ACC112 (cell line): ENCODE measurements around the gene TIE1.

Experiments used
- H2AFZ ChIP-seq: fragments of 200-600 bp; sonication (generic); one replicate; pipeline ENCODE4 v1.6.0; 2017; ENCODE audit warnings: antibody characterized with exemption, low read length; ENCODE audit not compliant: unreplicated experiment
- H3K27ac ChIP-seq: fragments of 200-600 bp; sonication (generic); 2 replicates; pipeline ENCODE4 v1.5.1; 2014; ENCODE audit warnings: low read depth, mild to moderate bottlenecking, antibody characterized with exemption, low read length, moderate library complexity
- H3K27me3 ChIP-seq: fragments of 200-600 bp; sonication (generic); 2 replicates; pipeline ENCODE4 v1.6.1; 2014; ENCODE audit warnings: mild to moderate bottlenecking, antibody characterized with exemption, low read length, moderate library complexity, mixed read lengths; ENCODE audit not compliant: insufficient read depth
- H3K36me3 ChIP-seq: fragments of 200-600 bp; sonication (generic); 2 replicates; pipeline ENCODE4 v1.6.1; 2016; ENCODE audit warnings: mild to moderate bottlenecking, antibody characterized with exemption, low read length, moderate library complexity, mixed read lengths; ENCODE audit not compliant: insufficient read depth
- H3K4me1 ChIP-seq: fragments of 200-600 bp; sonication (generic); one replicate; pipeline ENCODE4 v1.6.1; 2016; ENCODE audit warnings: low read length, mixed read lengths; ENCODE audit not compliant: insufficient read depth, unreplicated experiment, control insufficient read depth
- H3K4me3 ChIP-seq: fragments of 200-600 bp; sonication (generic); 2 replicates; pipeline ENCODE4 v1.5.1; 2014; ENCODE audit warnings: mild to moderate bottlenecking, low read depth, low read length
- H3K79me2 ChIP-seq: fragments of 200-600 bp; sonication (generic); one replicate; pipeline ENCODE4 v1.6.0; 2016; ENCODE audit warnings: low read length; ENCODE audit not compliant: control insufficient read depth, unreplicated experiment, insufficient read depth

TIE1 gene

DNA sequence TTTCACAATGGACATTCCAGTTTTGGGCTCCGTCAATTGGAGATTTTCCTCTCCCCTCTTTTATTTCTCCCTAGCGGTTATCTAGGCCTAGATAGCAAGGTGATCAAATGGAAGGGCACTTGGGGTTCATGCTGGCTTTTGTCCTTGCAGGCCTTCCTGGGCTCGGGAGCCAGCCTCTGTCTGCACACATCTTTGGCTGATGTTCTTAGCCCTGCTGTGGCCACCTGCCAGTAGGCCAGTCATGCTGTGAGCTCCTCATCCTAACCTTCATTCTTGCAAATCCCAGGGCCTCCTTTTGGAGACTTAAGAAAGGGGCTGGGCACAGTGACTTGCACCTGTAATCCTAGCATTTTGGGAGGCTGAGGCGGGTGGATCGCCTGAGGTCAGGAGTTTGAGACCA lies 13.5 kb downstream of the TIE1 start:
- Histone ChIP-seq H2AFZ (no peak overlapping the region), H3K4me3 (no peak overlapping the region), H3K27me3 (no peaks in the 10 kb centered on the region), H3K79me2 (no peaks in the 10 kb centered on the region), H3K4me1 (no peaks in the 10 kb centered on the region), H3K36me3 (no peaks in the 10 kb centered on the region), H3K27ac (no peak overlapping the region)

- no peaks in the 10 kb centered on the region for H3K36me3 ChIP-seq
- no peaks in the 10 kb centered on the region for H3K27me3 ChIP-seq
- H2AFZ ChIP-seq, result no peak overlapping the region
- no peaks in the 10 kb centered on the region for H3K79me2 ChIP-seq
- H3K27ac ChIP-seq, result no peak overlapping the region
- H3K4me3 ChIP-seq, result no peak overlapping the region
- H3K4me1 ChIP-seq, result no peaks in the 10 kb centered on the region
These were observed 14.7 kb downstream of the TIE1 start for GRCh38 chr1:43315481-43315880.

DNA sequence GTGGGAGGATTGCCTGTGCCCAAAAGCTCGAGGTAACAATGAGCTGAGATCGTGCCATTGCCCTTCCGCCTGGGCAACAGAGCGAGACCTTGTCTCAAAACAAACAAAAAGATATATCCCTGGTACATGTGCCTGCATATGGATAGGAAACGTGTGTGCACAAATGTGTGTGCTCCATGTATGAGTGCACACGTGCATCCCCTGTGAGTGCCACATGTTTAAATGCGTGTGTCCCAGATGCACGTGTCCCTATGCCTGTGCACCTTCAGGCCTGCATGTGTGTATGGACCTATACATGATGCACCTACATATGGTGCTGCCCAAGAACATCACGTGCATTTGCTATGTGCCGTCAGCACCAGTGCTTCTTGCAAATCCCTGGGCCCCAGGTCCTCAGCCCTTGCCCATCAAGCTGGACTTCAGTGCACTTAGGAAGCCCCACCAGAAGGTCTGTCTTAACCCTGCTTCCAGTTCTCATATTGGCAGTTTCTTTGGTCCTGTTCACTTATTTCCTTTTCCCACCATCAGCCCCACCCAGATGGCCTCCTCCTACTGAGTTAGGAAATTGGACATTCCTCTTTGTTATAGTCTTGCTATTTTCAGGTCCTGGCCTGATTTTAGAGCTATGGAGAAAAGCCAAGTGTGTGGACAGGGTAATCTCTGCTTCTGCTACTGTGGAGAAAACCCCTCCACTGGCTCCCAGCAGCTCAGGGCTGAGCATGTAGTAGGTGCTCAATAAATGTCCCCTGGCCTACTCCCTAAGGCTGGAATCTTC lies 15.4 kb downstream of the TIE1 start:
- no peak overlapping the region for H3K4me3 ChIP-seq
- no peak overlapping the region for H3K27ac ChIP-seq
- no peaks in the 10 kb centered on the region for H3K36me3 ChIP-seq
- H3K27me3 ChIP-seq, result no peaks in the 10 kb centered on the region
- no peaks in the 10 kb centered on the region for H3K79me2 ChIP-seq
- H2AFZ ChIP-seq, result no peak overlapping the region
- H3K4me1 ChIP-seq, result no peaks in the 10 kb centered on the region

DNA sequence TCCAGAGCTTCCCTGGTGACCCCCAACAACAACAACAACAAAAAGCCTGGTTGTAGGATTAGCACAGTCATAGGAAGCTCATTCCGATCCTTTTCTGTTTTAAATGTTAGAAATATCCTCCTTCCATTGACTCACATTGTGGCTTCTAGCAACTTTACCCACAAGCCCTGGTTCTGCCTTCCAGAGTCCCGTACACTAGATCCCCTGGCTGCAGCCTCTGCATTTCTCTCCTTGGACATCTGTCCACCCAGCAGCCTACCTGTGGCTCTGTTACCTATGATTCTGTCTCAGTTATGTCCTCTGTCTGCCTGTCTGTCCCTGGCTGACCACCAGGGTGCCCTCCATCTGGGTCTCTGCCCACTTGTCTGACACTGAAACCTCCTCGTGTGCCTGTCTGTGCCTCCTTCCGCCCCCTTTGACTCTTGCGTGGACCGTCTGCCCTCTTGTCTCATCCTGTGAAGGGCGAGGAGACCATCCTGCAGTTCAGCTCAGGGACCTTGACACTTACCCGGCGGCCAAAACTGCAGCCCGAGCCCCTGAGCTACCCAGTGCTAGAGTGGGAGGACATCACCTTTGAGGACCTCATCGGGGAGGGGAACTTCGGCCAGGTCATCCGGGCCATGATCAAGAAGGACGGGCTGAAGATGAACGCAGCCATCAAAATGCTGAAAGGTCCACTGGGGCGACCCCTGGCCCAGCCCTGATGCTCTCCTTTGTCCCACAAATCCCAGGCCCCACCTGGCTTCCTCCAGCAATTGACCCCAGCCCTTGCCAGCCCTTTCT lies 16.1 kb downstream of the TIE1 start:
- H3K27ac ChIP-seq, result no peak overlapping the region
- no peaks in the 10 kb centered on the region for H3K27me3 ChIP-seq
- H2AFZ ChIP-seq, result no peak overlapping the region
- H3K36me3 ChIP-seq, result no peaks in the 10 kb centered on the region
- H3K4me3 ChIP-seq, result no peak overlapping the region
- H3K4me1 ChIP-seq, result no peaks in the 10 kb centered on the region
- no peaks in the 10 kb centered on the region for H3K79me2 ChIP-seq

- Histone ChIP-seq H2AFZ (no peak overlapping the region), H3K4me3 (no peak overlapping the region), H3K36me3 (no peaks in the 10 kb centered on the region), H3K4me1 (no peaks in the 10 kb centered on the region), H3K27me3 (no peaks in the 10 kb centered on the region), H3K79me2 (no peaks in the 10 kb centered on the region), H3K27ac (no peak overlapping the region)
These were observed 17.2 kb downstream of the TIE1 start for GRCh38 chr1:43317817-43318471.

DNA sequence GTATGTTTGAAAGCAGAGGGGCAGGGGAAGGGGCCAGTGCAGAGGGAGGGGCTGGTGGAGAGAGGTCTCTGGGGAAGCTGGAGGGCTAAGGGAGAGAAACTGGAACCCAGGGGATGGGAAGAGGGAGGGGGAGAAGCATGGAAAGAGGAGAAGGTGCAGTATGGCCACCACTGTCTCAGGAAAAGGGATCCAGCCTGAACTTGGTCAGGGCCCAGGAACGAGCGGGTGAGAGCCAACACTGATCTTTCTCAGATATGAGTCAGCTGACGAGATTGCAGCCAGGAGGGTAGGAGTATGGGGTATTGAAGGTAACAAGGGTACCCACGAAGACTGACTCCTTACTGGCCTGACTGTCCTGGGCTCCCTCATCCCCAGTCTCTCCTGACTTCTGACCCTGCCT lies 18.0 kb downstream of the TIE1 start:
- Histone ChIP-seq H3K79me2 (no peaks in the 10 kb centered on the region), H3K27me3 (no peaks in the 10 kb centered on the region), H3K4me1 (no peaks in the 10 kb centered on the region), H2AFZ (no peak overlapping the region), H3K4me3 (no peak overlapping the region), H3K27ac (no peak overlapping the region), H3K36me3 (no peaks in the 10 kb centered on the region)

DNA sequence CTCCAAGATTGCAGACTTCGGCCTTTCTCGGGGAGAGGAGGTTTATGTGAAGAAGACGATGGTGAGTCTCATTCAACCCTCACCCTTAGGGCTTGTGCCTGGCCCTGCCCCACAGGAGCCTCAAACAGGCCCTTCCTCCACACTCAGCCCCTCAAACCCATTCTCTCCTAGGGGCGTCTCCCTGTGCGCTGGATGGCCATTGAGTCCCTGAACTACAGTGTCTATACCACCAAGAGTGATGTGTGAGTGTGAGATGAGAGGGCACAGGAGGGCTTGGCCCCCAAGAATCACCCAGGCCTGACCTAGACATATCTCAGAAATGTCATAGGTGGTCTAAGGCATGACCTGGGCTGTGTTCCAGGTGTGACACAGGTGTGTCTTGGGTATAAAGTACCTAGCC lies 18.5 kb downstream of the TIE1 start:
- Histone ChIP-seq H3K4me3 (no peak overlapping the region), H3K27ac (no peak overlapping the region), H2AFZ (no peak overlapping the region), H3K79me2 (no peaks in the 10 kb centered on the region), H3K27me3 (no peaks in the 10 kb centered on the region), H3K4me1 (no peaks in the 10 kb centered on the region), H3K36me3 (no peaks in the 10 kb centered on the region)

DNA sequence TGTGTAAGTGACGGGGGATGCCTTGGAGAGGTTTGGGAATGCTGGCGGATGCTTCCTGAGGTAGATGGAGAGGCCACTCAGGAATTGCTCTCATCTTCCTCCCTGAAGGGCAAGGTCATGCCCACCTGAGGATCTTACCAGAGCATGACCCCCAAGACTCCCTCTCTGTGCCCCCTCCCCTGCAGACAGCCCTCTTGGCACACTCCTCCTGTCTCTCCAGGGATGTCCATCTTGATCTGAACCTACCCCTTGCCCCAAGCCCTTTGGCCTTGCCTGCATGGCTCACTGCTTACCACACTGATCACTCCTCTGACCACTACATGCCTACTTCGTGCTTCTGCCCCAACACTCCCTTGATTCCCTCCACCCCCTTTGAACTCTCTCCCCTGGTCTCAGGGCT lies 19.0 kb downstream of the TIE1 start:
- no peaks in the 10 kb centered on the region for H3K79me2 ChIP-seq
- no peaks in the 10 kb centered on the region for H3K27me3 ChIP-seq
- no peak overlapping the region for H2AFZ ChIP-seq
- no peaks in the 10 kb centered on the region for H3K4me1 ChIP-seq
- H3K4me3 ChIP-seq, result no peak overlapping the region
- no peaks in the 10 kb centered on the region for H3K36me3 ChIP-seq
- no peak overlapping the region for H3K27ac ChIP-seq

GRCh38 chr1:43321331-43321891 lies 20.6 kb downstream of the TIE1 start:
- no peaks in the 10 kb centered on the region for H3K79me2 ChIP-seq
- no peak overlapping the region for H3K4me3 ChIP-seq
- no peak overlapping the region for H2AFZ ChIP-seq
- no peak overlapping the region for H3K27ac ChIP-seq
- H3K4me1 ChIP-seq, result no peaks in the 10 kb centered on the region
- H3K36me3 ChIP-seq, result no peaks in the 10 kb centered on the region
- no peaks in the 10 kb centered on the region for H3K27me3 ChIP-seq

DNA sequence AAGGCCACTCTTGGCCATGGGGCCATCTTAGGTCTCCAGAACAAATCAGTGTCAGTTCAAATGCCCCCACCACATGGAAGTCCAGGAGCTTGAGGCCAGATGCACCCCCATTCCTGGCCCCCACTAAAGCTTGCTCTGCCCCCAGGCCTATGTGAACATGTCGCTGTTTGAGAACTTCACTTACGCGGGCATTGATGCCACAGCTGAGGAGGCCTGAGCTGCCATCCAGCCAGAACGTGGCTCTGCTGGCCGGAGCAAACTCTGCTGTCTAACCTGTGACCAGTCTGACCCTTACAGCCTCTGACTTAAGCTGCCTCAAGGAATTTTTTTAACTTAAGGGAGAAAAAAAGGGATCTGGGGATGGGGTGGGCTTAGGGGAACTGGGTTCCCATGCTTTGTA lies 21.7 kb downstream of the TIE1 start:
- Histone ChIP-seq H3K4me1 (no peaks in the 10 kb centered on the region), H3K27me3 (no peaks in the 10 kb centered on the region), H3K36me3 (no peaks in the 10 kb centered on the region), H3K79me2 (no peaks in the 10 kb centered on the region), H2AFZ (no peak overlapping the region), H3K4me3 (no peak overlapping the region), H3K27ac (no peak overlapping the region)
